B cell (primary cell): Measurements from ENCODE around the gene KISS1. TPM values are rescaled to one million over a fixed set of nuclear protein-coding genes. Genes with fewer than 3 reads are reported as not detected.

Experiments used
- ATAC-seq: fragments of 200-7000 bp; cut with Tn5 transposase; one replicate; pipeline ENCODE4 v1.10.0; 2021; ENCODE audit warnings: low read depth, mild to moderate bottlenecking, moderate number of reproducible peaks, moderate library complexity
- CTCF ChIA-PET: fragments of 350-600 bp; sonication (Branson Sonifier 250); formaldehyde crosslinking; loops from one replicate; lab custom pipeline; 2021; ENCODE audit warnings: antibody characterized with exemption, inconsistent platforms; lab: Charles Lee
- POLR2A ChIA-PET: fragments of 350-600 bp; sonication (Branson Sonifier 250); formaldehyde crosslinking; loops from one replicate; lab custom pipeline; 2021; ENCODE audit warnings: antibody characterized with exemption; lab: Charles Lee
- DNase-seq: peaks from one replicate; pipeline ENCODE4 v3.0.0; 2013
- H2AFZ ChIP-seq: 2 replicates; pipeline ENCODE4 v1.6.1; 2012; ENCODE audit warnings: mild to moderate bottlenecking, low read depth, low read length; ENCODE audit not compliant: insufficient read depth, poor library complexity, severe bottlenecking
- H3K27ac ChIP-seq, 2 donors: 1 replicate in 1 of 2; 2 replicates in 1 of 2; pipeline ENCODE4 v1.5.1; 2012 to 2013; ENCODE audit warnings: low read length in 2 of 2, mild to moderate bottlenecking in 2 of 2, moderate library complexity in 1 of 2
- H3K27me3 ChIP-seq, 4 experiments: fragments of 200-600 bp in 1 of 4; sonication (generic) in 1 of 4; replicated peaks in 1 of 4; 1 replicate in 2 of 4; 2 replicates in 2 of 4; pipeline versions ENCODE4 v1.6.1 to v1.7.0; 2013 to 2016; ENCODE audit warnings: low read length in 3 of 4, mild to moderate bottlenecking in 2 of 4, mixed read lengths in 1 of 4, moderate library complexity in 1 of 4; ENCODE audit not compliant: insufficient read depth in 4 of 4, control insufficient read depth in 3 of 4; ENCODE audit errors: control extremely low read depth in 1 of 4
- H3K36me3 ChIP-seq, 2 experiments: replicated peaks in 1 of 2; 1 replicate in 1 of 2; 2 replicates in 1 of 2; pipeline versions ENCODE4 v1.6.1 to v1.7.1; 2013; ENCODE audit warnings: low read length in 1 of 2; ENCODE audit not compliant: insufficient read depth in 2 of 2, control insufficient read depth in 1 of 2; ENCODE audit errors: control extremely low read depth in 1 of 2, extremely low read depth in 1 of 2
- H3K4me1 ChIP-seq, 2 donors: fragments of 200-600 bp in 1 of 2; sonication (generic) in 1 of 2; 1 replicate in 1 of 2; 2 replicates in 1 of 2; pipeline versions ENCODE4 v1.5.1 to v1.6.1; 2013 to 2017; ENCODE audit warnings: low read length in 2 of 2; ENCODE audit not compliant: control insufficient read depth in 2 of 2, insufficient read depth in 2 of 2
- H3K4me2 ChIP-seq: replicated peaks from 2 replicates; pipeline ENCODE3; 2012; ENCODE audit warnings: mild to moderate bottlenecking, low read depth, low read length; ENCODE audit not compliant: poor library complexity, severe bottlenecking
- H3K4me3 ChIP-seq, 5 experiments: fragments of 200-600 bp in 1 of 5; sonication (generic) in 1 of 5; 1 replicate in 3 of 5; 2 replicates in 2 of 5; pipeline versions ENCODE4 v1.5.1 to v1.7.0; 2011 to 2016; ENCODE audit warnings: low read length in 4 of 5, mild to moderate bottlenecking in 4 of 5, low read depth in 2 of 5, control low read depth in 1 of 5, moderate library complexity in 1 of 5; ENCODE audit not compliant: insufficient read depth in 1 of 5; ENCODE audit errors: control extremely low read depth in 1 of 5, extremely low read depth in 1 of 5
- H3K79me2 ChIP-seq: fragments of 200-600 bp; sonication (generic); one replicate; pipeline ENCODE4 v1.6.0; 2016; ENCODE audit warnings: low read length; ENCODE audit not compliant: control insufficient read depth, insufficient read depth
- H3K9ac ChIP-seq: fragments of 200-600 bp; sonication (generic); 2 replicates; pipeline ENCODE4 v1.6.1; 2017; ENCODE audit warnings: mild to moderate bottlenecking, low read length, moderate library complexity
- H3K9me3 ChIP-seq, 3 donors: one replicate each; pipeline versions ENCODE4 v1.6.1 to v1.7.1; 2013; ENCODE audit warnings: low read length in 2 of 3; ENCODE audit not compliant: control insufficient read depth in 2 of 3, insufficient read depth in 1 of 3; ENCODE audit errors: control extremely low read depth in 1 of 3
- H4K20me1 ChIP-seq: 2 replicates; pipeline ENCODE4 v1.6.0; 2012; ENCODE audit warnings: mild to moderate bottlenecking, low read length; ENCODE audit not compliant: insufficient read depth, control insufficient read depth, poor library complexity, severe bottlenecking
- H3K27ac Mint-ChIP-seq: one replicate; pipeline ENCODE4 v1.8.0; 2021; ENCODE audit warnings: mixed read lengths
- H3K27me3 Mint-ChIP-seq: one replicate; pipeline ENCODE4 v1.8.0; 2021; ENCODE audit warnings: mixed read lengths
- H3K4me1 Mint-ChIP-seq: one replicate; pipeline ENCODE4 v1.8.0; 2021; ENCODE audit warnings: mixed read lengths
- H3K4me3 Mint-ChIP-seq: one replicate; pipeline ENCODE4 v1.8.0; 2021; ENCODE audit warnings: mixed read lengths
- H3K9me3 Mint-ChIP-seq: one replicate; pipeline ENCODE4 v1.8.0; 2022; ENCODE audit warnings: mixed read lengths; ENCODE audit not compliant: insufficient read depth
- CTCF ChIP-seq: fragments of 200-600 bp; IDR thresholded peaks from one replicate; pipeline ENCODE4 v1.8.0; 2022; ENCODE audit warnings: antibody characterized with exemption, mild to moderate bottlenecking
- EZH2 ChIP-seq: IDR thresholded peaks from 2 replicates; pipeline ENCODE4 v1.6.1; 2012; ENCODE audit warnings: borderline replicate concordance, low read depth, mild to moderate bottlenecking, moderate library complexity, low read length; ENCODE audit not compliant: insufficient read depth, poor library complexity, severe bottlenecking
- WGBS: methylation state at CpG from one replicate; pipeline ENCODE4 v1.1.5; 2013; ENCODE audit warnings: missing lambda C conversion rate; ENCODE audit not compliant: insufficient coverage; 5-methylcytosine and 5-hydroxymethylcytosine counted together
- intact Hi-C: fragments of 100-400 bp; cut with micrococcal nuclease; formaldehyde crosslinking; loops from one replicate; pipeline ENCODE4 v1.10.0; 2022
- polyA plus RNA-seq: library from polyadenylated mRNA; depleted of rRNA; stranded (reverse); fragments of >200 nt; gene quantifications from 2 replicates; pipeline ENCODE4 v1.2.3, GENCODE V29; 2012
- total RNA-seq, 2 donors: library from RNA; stranded (reverse); fragments of 120-200 nt in 1 of 2; gene quantifications; 1 replicate in 1 of 2; 2 replicates in 1 of 2; pipeline versions ENCODE4 v1.2.3 to v1.2.4, GENCODE V29; 2013 to 2022

KISS1 gene
- total and polyA plus RNA-seq, 2 donors (not counting 1 experiment from before 2014, with no cell fraction given), result not detected

DNA sequence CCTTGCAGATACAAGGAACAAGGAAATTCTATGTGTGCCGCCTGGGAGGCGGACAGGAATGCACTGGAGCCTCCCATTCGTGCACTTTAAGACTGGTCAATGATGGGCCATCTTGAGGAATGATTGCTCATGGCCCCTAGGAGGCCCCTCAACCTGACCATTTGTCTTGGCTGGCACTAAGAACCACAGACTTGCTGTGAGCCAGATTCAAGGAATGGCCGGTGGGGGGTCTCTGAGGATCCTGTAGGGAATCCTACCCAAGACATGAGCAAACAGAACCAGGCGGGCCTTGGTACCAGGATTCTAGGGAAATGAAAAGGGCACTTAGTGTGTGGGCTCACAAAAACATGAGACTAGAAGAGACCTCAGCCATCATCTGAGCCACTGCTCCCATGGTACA, 45.6 kb upstream of the KISS1 start:
- ATAC-seq (no peak), DNase-seq (no peak)
- peaks cover 20% of the 10 kb centered on the region for H3K27me3 Mint-ChIP-seq
- Histone ChIP-seq H2AFZ (no peak overlapping the region), H3K9ac (no peak overlapping the region), H3K27me3 (no peaks in the 10 kb centered on the region), H3K4me3 (no peak overlapping the region), H3K36me3 (no peaks in the 10 kb centered on the region), H3K79me2 (no peaks in the 10 kb centered on the region), H3K4me2 (no peak overlapping the region), H3K9me3 (no peaks in the 10 kb centered on the region), H3K4me1 (no peaks in the 10 kb centered on the region), H3K27ac (no peak overlapping the region), H4K20me1 (no peaks in the 10 kb centered on the region)
- H3K4me3 Mint-ChIP-seq, result no peak overlapping the region
- WGBS, result 91% methylated on average over 4 of the region's 5 CpGs
- TF ChIP-seq EZH2, result no peak
- no peak for TF ChIP-seq CTCF
- H3K4me1 Mint-ChIP-seq, result no peaks in the 10 kb centered on the region
- no peak overlapping the region for H3K27ac Mint-ChIP-seq
- ChIA-PET POLR2A (no interaction called here), CTCF (no interaction called here)
- no peaks in the 10 kb centered on the region for H3K9me3 Mint-ChIP-seq
- intact Hi-C loops, result no loop called here

DNA sequence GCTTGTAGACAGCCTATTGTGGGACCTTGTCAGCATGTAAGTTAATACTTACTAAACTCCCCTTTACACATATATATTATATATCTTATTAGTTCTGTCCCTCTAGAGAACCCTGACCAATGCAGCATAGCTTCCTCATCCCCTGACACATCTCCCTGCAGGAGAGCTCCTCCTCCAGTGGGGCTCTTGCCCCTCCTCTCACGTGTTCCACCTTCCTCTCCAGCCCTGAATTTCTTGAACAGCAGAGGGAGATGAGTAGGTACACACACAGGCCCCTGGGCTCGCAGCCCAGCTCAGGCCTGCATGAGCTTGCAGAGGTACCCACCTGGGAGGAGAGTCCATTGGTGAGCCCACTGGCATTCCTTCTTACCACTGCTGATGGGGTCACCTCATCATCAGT, 44.8 kb upstream of the KISS1 start:
- CTCF ChIA-PET, result interaction anchor here (1.1 kb wide), 1 partner anchor 18 kb away, joined by 3 read pairs; no protein-coding TSS in a partner anchor

More for the DNA sequence above, 44.8 kb upstream of the KISS1 start:
- intact Hi-C loops, result no loop called here
- no peaks in the 10 kb centered on the region for H3K27me3 ChIP-seq
- POLR2A ChIA-PET, result no interaction called here
- no peaks in the 10 kb centered on the region for H4K20me1 ChIP-seq
- TF ChIP-seq CTCF (no peak), EZH2 (no peak)
- no peak overlapping the region for H3K4me3 Mint-ChIP-seq
- no peak overlapping the region for H2AFZ ChIP-seq
- no peak overlapping the region for H3K27ac Mint-ChIP-seq
- H3K9me3 Mint-ChIP-seq, result no peaks in the 10 kb centered on the region
- no peak overlapping the region for H3K4me2 ChIP-seq
- no peaks in the 10 kb centered on the region for H3K9me3 ChIP-seq
- 54% methylated on average over 2 of the region's 2 CpGs for WGBS
- peaks cover 15% of the 10 kb centered on the region for H3K27me3 Mint-ChIP-seq
- no peaks in the 10 kb centered on the region for H3K4me1 ChIP-seq
- no peak for DNase-seq
- H3K4me1 Mint-ChIP-seq, result no peaks in the 10 kb centered on the region
- no peak overlapping the region for H3K9ac ChIP-seq
- no peak overlapping the region for H3K4me3 ChIP-seq
- no peaks in the 10 kb centered on the region for H3K36me3 ChIP-seq
- H3K79me2 ChIP-seq, result no peaks in the 10 kb centered on the region
- ATAC-seq, result no peak
- no peak overlapping the region for H3K27ac ChIP-seq
